Hematopoietic multipotent progenitor cell treated with erythropoietin and hydrocortisone succinate and interleukin-3 and kit ligand, for 8 days (in vitro differentiated cells): ENCODE data around the gene RASSF7.

ENCODE experiments used
- DNase-seq: peaks from one replicate; pipeline ENCODE4 v3.0.0-alpha.2; 2015

The RASSF7 gene

GRCh38 chr11:553083-553987 is 7.4 kb upstream of the RASSF7 start:
- DNase-seq = no peak

- no peak for DNase-seq
Measured at GRCh38 chr11:553988-554340, 6.8 kb upstream of the RASSF7 start.

- DNase-seq = peak; percentile 56
Measured at GRCh38 chr11:554428-555226, 6.1 kb upstream of the RASSF7 start.

- no peak for DNase-seq
Measured at GRCh38 chr11:555227-555779, 5.5 kb upstream of the RASSF7 start.

- DNase-seq = no peak
Measured at GRCh38 chr11:555780-556661, 4.7 kb upstream of the RASSF7 start.

GRCh38 chr11:556662-557256 is 4.0 kb upstream of the RASSF7 start:
- no peak for DNase-seq

GRCh38 chr11:557328-558132 is 3.2 kb upstream of the RASSF7 start:
- no peak for DNase-seq

GRCh38 chr11:558503-558902 is 2.3 kb upstream of the RASSF7 start:
- no peak for DNase-seq

- DNase-seq = no peak
Measured at GRCh38 chr11:559020-559620, 1.6 kb upstream of the RASSF7 start.

GRCh38 chr11:559712-560304 is 962 bp upstream of the RASSF7 start:
- no peak for DNase-seq

GRCh38 chr11:561148-562003 is 606 bp downstream of the RASSF7 start:
- DNase-seq = peak; percentile 74

- no peak for DNase-seq
Measured at GRCh38 chr11:562046-562645, 1.4 kb downstream of the RASSF7 start.

GRCh38 chr11:563066-563811 is 2.5 kb downstream of the RASSF7 start:
- DNase-seq = no peak

GRCh38 chr11:563812-564578 is 3.2 kb downstream of the RASSF7 start:
- no peak for DNase-seq

GRCh38 chr11:565921-566509 is 5.2 kb downstream of the RASSF7 start:
- no peak for DNase-seq

- DNase-seq = no peak
Measured at GRCh38 chr11:567011-567628, 6.3 kb downstream of the RASSF7 start.
